Measurements from ENCODE around the gene SCN3B. TPM values are rescaled to one million over a fixed set of nuclear protein-coding genes. Genes with fewer than 3 reads are reported as not detected.

The SCN3B gene
- total RNA-seq, 6 donors from 2014 or later: 0.46 to 2.7 (median 1.4) TPM; not detected in 2

- Histone ChIP-seq H3K27ac (no peak overlapping the region), H3K4me3 (no peak overlapping the region), H3K36me3 (no peaks in the 10 kb centered on the region), H3K4me1 (peaks cover 0 to 10% (median 0%) of the 10 kb centered on the region in 4 donors), H3K27me3 (no peaks in the 10 kb centered on the region), H3K9me3 (no peaks in the 10 kb centered on the region)
- TF ChIP-seq CTCF (IDR thresholded peaks at IDR 0.05): peak; percentile 77 to 93 (median 86)
- no peak for TF ChIP-seq POLR2A (IDR thresholded peaks at IDR 0.05)
- ATAC-seq (ENCODE audit: low FRiP score in 2 of 2) (peak; percentile 75), DNase-seq (peak; percentile 73 to 87)
- WGBS, 2 donors: 11 to 13% methylated on average over 22 to 25 of the region's 25 CpGs
Observed at GRCh38 chr11:123580557-123581275, 73.7 kb downstream of the SCN3B start.

- TF ChIP-seq POLR2A (IDR thresholded peaks at IDR 0.05) (no peak), EP300 (IDR thresholded peaks at IDR 0.05) (no peak), CTCF (IDR thresholded peaks at IDR 0.05) (no peak), POLR2AphosphoS5 (IDR thresholded peaks at IDR 0.05) (no peak)
- H3K27me3 ChIP-seq: no peaks in the 10 kb centered on the region
- DNase-seq (no peak), ATAC-seq (ENCODE audit: low FRiP score in 2 of 2) (no peak)
- no peaks in the 10 kb centered on the region for H3K9me3 ChIP-seq
- H3K36me3 ChIP-seq: no peaks in the 10 kb centered on the region
- H3K4me3 ChIP-seq: no peak overlapping the region
- no peak overlapping the region for H3K27ac ChIP-seq
- peaks cover 0 to 10% (median 0%) of the 10 kb centered on the region in 4 donors for H3K4me1 ChIP-seq
- WGBS, 2 donors: 95 to 99% methylated on average over 6 of the region's 6 CpGs
Observed at GRCh38 chr11:123580137-123580536, 74.3 kb downstream of the SCN3B start.

GRCh38 chr11:123579482-123579812 lies 75.0 kb downstream of the SCN3B start:
- WGBS, 2 donors: 87 to 90% methylated on average over 5 of the region's 5 CpGs
- no peaks in the 10 kb centered on the region for H3K9me3 ChIP-seq
- H3K27ac ChIP-seq: no peak overlapping the region
- TF ChIP-seq CTCF (IDR thresholded peaks at IDR 0.05) (no peak), POLR2AphosphoS5 (IDR thresholded peaks at IDR 0.05) (no peak), EP300 (IDR thresholded peaks at IDR 0.05) (no peak), POLR2A (IDR thresholded peaks at IDR 0.05) (no peak)
- no peak overlapping the region for H3K4me3 ChIP-seq
- ATAC-seq (ENCODE audit: low FRiP score in 2 of 2): no peak
- H3K36me3 ChIP-seq: no peaks in the 10 kb centered on the region
- no peak for DNase-seq
- peaks cover 0 to 10% (median 0%) of the 10 kb centered on the region in 4 donors for H3K4me1 ChIP-seq
- H3K27me3 ChIP-seq: no peaks in the 10 kb centered on the region

Other genes with a start within 250 kb of the SCN3B start
- 100 to 1,000 TPM in 1 of 6 donors, 10 to 100 TPM in 2, 1 to 10 TPM in 3; 5.8 to 132 (median 10.1) TPM for gene GRAMD1B, start 224.4 kb downstream of the SCN3B start, total RNA-seq
- 10 to 100 TPM in 2 of 6 donors, 1 to 10 TPM in 3, under 1 TPM in 1; 1.00 to 11.4 (median 8.8) TPM for gene ZNF202, start 87.0 kb upstream of the SCN3B start, total RNA-seq
- not detected for gene OR6X1, start 99.9 kb upstream of the SCN3B start, total RNA-seq
- not detected for gene OR6M1, start 151.7 kb upstream of the SCN3B start, total RNA-seq
- gene TMEM225, start 231.0 kb upstream of the SCN3B start, total RNA-seq: not detected
- not detected for gene OR8D4, start 247.5 kb upstream of the SCN3B start, total RNA-seq

Measured in upper lobe of left lung (tissue), 6 donors.